Cerebellar nuclear complex (tissue), 1 donor: ENCODE measurements around the gene FNDC1.

Experiments
- DNase-seq, 2 experiments: peaks; one replicate each; lab custom pipeline; 2025; lab: John Stamatoyannopoulos, UW

The FNDC1 gene

GRCh38 chr6:159309723-159310122, 140.5 kb downstream of the FNDC1 start:
- DNase-seq = no peak

- no peak for DNase-seq
These were observed 142.4 kb downstream of the FNDC1 start for GRCh38 chr6:159311618-159312017.

DNA sequence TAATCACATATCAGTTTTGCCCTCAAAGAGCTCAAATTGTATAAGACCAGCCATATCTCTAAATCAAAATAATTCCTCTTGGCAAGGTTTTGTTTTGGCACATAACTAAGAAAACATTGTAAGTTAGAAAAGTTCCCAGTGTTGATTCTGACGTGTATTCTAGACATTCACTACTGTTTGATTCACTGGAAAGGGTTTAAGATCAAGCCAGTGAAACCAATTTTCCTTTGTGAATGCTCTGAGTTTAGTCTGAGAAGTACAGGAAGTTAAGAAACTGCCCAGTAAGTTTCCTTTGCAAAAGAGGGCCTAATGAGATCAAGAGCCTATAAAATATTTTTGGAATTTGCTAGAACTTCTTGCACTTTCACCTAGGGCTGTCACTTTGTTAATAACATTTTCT, 143.0 kb downstream of the FNDC1 start:
- DNase-seq = no peak

- DNase-seq = no peak
These were observed 143.8 kb downstream of the FNDC1 start for GRCh38 chr6:159313018-159313417.

GRCh38 chr6:159315562-159315961, 146.4 kb downstream of the FNDC1 start:
- no peak for DNase-seq

DNA sequence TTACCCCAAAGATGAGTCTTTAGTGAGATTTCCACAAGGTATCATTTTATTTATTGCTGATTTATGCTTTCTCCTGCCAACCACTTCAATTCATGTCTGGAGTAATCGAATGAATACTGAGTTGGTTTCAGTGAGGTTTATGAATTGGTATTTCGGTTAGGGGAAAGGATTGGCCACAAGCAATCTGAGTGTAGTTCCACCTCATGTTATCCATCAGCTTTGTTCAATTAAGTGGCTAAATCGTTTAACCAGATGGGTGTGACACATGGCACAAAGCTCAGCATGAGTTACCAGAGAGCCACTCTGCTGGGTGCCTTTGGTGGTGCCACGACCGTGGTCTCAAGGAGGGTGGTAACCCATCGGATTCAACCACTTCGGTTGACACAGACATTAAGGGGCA, 148.2 kb downstream of the FNDC1 start:
- DNase-seq = no peak

- DNase-seq = no peak
These were observed 152.1 kb downstream of the FNDC1 start for GRCh38 chr6:159321267-159321666.
